Stimulated activated CD8-positive, alpha-beta memory T cell treated with anti-CD3 and anti-CD28 coated beads, Interleukin-2, amount 100 ng/mL, for 48 hours (primary cell): ENCODE results near the gene PDLIM5.
"Not testable (repeated sequence)": the region's sequence is repeated elsewhere in the genome, so short reads cannot be mapped to it uniquely, and the experiment has no call there.

Experiments used
- DNase-seq, 2 donors: peaks; one replicate each; pipeline ENCODE4 v3.0.0-alpha.2; 2020; ENCODE audit warnings: low read depth in 2 of 2

Gene PDLIM5

GRCh38 chr4:94650134-94650495, 198.4 kb downstream of the PDLIM5 start:
- no peak for DNase-seq

GRCh38 chr4:94650690-94651089, 198.9 kb downstream of the PDLIM5 start:
- DNase-seq, result no peak

DNA sequence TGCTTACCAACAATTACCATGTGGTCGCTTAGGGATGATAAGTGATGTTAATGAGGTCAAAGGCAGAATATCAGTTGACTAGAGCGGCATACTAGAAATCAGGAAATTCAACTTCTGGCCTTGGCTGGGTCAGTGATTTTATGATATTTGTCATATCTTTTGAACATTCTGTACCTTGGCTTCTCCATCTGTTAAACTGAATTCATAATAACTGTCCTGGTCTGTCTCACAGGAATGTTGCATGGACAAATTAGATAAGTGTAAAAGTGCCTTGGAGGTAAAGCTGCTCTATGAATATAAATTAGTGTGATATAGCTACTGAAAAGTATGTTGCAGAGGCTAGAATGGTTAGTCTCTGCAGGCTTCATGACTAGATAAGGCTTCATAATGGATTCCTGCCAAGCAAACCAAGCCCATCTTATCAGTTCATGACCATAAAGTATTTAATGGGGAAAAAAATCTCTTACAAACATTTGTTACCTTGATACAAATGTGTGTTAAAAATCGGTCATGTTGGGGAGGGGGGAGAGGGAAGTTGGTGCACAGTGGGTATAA, 201.4 kb downstream of the PDLIM5 start:
- no peak for DNase-seq

DNA sequence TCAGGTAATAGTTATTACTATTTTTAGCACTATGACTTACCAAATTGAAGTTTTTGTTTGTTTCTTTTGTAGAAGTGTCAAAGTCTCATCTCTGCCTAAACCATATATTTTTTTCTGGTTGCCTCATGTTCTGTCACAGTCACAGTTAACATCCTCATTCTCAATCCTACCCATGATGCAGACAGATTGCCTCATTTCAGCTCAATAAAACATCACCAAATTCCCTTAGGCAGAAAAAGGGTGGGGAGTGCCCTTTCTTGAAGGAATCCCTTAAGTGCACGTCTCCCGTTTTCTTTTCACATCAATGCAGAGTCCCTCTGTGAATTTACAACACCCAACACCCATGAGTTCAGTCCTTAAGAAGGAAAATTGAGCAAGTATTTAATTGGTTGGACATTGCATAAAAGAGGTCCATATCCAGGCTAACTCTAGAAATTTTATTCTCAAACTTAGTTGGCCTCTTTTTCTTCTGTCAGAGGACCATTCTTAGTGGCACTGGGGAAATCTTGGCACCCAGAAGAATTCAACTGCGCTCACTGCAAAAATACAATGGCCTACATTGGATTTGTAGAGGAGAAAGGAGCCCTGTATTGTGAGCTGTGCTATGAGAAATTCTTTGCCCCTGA, 202.4 kb downstream of the PDLIM5 start:
- no peak for DNase-seq

DNA sequence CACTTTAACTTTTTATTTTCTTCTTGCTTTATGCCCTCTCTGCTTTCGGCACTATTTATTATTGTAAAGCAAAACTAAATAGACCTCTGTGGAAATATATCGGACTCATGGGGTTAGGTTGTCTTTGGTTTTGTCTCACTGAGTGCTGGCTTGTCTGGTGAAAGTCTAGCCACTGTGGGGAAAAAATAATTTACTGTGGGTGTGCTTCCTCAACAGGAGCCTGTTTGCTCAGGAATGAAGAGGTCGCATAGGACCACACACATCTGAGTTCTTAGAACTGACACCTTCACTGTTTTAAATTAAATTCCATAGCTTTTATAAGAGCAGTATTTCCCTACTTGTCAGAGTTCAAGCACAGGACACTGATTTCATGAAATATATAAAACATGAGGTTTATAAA, 203.0 kb downstream of the PDLIM5 start:
- DNase-seq, result no peak

DNA sequence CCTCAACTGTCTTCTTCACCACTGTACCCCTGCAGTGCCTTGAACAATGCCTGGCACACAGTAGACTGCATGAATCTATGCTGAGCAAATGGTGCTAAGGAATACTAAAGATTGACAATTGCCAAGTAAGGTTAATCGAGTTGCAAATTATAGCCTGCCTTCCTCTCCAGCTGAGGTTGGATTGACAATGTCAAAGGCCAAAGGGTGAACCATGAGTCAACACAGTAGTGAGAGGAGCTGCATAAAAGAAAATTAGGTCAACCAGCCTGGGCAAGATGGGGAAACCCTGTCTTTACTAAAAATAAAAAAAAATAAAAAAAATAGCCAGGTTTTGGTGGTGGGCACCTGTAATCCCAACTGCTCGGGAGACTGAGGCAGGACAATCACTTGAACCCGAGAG, 208.9 kb downstream of the PDLIM5 start:
- DNase-seq, result no peak

DNA sequence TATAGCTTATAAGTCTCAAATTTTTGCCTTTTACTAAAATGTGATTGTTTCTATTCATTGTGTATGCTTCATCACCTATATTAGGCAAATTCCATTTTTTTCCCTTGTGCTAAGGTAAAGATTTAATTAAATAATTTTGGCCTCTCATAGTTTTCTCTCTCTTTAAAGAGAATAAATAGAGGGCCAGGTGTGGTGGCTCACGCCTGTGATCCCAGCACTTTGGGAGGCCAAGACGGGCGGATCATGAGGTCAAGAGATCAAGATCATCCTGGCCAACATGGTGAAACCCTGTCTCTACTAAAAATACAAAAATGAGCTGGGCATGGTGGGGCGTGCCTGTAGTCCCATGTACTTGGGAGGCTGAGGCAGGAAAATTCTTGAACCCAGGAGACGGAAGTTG, 213.3 kb downstream of the PDLIM5 start:
- DNase-seq, result not testable (repeated sequence)

GRCh38 chr4:94665500-94666404, 214.0 kb downstream of the PDLIM5 start:
- DNase-seq, result no peak

DNA sequence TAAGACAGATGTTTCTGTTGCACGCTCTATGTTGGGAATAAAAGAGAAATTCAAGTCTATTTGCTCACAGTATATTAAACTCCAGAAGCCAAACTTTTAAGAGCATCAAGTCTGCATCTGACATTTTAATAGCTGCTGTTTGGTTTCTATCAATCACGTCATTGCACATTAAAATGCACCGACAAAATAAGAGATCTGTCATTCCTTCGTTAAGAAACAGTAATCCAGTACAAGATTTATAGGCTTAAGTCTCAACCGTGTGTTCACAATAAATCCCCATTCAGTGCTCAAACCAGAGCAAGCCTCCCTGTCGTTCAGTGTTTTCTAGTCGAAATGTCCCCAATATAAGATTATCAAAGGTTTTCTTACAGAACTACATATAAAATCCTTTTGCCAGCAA, 217.0 kb downstream of the PDLIM5 start:
- no peak for DNase-seq

DNA sequence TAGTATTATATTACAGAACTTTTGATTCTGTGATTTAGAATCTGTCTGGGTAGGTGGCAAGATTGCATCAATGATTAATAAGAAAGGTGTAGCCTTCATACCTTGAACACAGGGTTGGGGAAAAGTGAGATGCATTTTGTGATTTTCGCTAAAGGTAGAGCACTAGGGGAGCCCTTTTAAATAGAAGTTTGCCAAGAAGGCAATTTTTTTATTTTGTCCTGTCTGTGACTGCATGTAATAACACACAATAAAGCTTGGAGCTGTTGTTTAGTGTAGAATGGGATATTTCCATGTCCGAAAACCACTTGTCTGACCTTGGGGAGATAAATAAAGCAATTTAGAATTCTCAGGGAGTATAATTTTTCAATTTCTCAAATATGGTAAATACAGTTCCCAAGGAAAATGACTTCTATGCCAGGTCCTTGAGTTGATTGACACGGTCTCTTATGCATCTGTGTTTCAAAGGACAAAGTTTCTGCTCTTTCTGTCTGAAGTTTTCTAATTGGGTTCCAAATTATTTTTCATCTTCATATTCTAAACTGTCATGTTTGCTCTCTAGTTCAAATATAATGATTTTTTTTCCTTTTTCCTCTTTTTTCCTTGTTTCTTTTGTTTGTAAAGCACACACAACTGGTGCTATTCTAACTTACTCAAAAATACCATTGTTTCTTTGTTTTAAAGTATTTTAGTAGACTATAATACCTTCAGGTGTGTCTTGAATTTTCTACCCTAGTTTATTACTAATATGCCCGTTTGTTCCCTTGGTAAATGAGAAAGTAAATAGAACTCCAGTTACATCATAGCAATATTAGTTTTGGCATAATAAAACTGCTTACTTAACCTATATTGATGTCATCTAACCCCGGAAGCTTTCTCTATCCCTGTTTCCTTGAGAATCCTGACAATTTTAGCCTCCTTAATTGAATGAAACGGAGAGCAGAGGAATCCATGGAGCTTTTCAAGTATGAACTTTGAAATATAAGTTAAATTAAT, 218.2 kb downstream of the PDLIM5 start:
- no peak for DNase-seq

- no peak for DNase-seq
Observed at GRCh38 chr4:94671113-94671512, 219.4 kb downstream of the PDLIM5 start.

DNA sequence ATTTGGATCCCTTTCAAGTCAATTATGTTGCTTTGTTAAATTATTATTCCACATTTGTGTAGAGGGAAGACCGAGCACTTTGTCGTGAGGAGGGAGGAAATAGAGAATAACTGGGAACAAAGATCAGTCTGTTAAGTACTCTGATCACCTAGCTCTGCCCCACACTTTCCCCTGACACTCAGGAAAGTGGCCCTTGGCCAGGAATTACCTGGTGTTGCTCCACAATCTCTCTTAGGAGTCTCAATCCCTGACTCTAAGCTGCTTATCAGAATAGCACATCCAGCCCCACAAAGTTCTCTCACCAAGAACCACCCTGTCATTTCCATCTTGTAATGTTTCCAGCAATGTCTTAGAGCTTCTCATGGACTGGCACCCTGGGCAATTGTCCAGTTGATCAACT, 222.2 kb downstream of the PDLIM5 start:
- DNase-seq, result no peak

DNA sequence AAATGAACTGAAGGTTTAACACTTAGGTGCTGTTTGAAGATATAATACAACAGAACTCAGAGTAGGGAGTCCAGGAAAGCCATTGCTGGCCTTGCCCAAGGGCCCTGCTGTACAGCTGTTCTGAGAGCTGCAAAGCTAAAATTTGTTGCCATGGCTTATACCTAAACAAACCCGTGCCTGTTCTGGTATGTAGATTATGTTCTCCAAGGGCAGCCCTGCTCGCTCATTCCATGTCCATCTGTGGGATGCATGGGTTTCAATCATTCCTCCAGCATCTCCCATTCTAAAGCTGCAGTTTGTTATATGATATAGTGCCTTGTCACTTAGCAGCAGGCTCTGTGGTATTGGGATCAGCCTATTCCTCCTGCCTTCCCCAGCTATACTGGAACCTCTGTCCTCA, 225.2 kb downstream of the PDLIM5 start:
- DNase-seq, result no peak

DNA sequence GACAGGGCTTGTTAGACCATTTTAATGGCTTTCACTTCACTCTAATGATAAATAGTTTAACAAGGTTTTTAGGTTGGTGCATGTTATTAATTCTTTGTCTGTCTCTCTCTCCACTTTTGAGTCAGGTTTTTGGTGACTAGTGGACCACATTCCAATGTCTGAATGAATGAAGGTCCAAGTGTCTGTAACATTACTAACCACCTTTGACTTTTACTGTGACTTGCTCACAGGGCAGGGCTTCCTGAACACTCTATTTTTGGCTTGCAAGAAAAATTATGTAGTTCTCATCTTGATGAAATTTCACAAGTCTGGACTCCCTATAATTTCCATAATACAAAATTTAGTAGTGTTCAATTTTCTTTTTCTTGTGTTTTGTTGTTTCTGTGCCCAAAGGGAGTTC, 227.2 kb downstream of the PDLIM5 start:
- DNase-seq, result no peak

DNA sequence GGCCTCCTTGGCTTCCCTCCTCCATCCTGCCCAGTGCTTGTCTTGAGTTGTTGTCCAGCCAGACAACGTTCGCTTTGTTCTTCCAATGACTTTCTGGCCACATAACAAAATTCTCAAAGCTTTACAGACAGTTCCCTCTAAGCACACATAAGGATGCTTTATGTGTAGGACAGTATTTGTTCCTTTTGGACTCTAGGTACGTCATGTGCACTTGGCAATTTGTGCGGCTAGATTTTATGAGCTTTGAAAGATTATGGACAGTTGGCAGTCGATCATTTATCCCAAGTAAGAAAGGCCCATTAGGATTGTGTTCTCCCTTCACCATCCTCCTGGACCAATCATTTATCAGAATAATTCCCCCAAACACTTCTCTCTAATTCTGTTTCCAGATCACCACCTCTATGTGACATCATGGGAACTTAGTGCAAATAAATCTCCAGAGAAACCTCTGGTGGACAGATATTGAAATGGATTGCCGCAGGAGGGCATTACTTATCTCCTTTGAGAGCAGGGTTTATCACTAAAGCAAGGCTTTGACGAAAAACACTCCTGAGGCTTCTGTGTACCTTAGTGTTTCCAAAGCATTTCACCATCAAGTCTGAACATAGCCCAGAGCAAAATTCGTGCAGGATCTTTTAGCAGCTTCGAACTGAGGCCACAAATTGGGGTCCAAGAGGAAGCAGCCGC, 228.6 kb downstream of the PDLIM5 start:
- DNase-seq, result no peak

GRCh38 chr4:94686086-94686485, 234.3 kb downstream of the PDLIM5 start:
- no peak for DNase-seq

- no peak for DNase-seq
Observed at GRCh38 chr4:94689155-94689860, 237.6 kb downstream of the PDLIM5 start.

GRCh38 chr4:94690851-94691254, 239.1 kb downstream of the PDLIM5 start:
- no peak for DNase-seq

DNA sequence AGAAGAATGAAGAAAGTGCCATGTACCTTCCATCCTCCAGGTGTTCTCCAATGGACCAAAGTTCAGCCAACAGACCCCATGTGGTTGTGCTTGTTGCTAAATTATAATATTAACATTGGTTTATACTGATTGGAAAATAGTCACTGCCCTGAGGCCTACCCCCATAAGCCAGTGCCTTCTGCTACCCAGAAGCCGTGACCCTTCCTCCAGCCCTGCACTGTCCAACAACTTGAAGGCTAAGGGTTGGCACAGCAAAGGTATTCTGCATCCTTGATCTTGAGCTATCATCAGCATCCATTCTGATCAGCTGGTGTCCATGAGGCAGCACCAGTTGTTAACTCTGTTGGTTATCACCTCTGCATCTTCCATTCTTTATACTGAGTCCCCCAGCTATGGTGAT, 239.8 kb downstream of the PDLIM5 start:
- no peak for DNase-seq

- DNase-seq, result no peak
Observed at GRCh38 chr4:94695384-94695783, 243.6 kb downstream of the PDLIM5 start.

DNA sequence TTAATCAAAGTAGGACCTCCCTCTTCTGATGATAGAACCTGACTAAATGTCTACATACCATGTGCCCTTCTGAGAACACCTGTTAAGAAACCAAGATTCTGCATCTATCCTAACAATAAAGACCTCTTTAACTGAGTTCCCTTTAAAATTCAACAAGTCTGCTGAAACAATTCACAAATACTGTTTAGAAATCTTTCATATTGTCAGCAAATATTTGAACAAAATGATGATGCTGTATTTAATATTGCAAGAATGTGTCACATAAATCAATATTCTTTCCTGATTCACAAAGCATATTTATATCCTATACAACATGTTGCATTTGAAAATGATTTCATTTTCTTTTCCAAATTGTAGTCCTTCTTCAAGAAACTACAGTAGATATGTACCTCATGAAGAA, 246.4 kb downstream of the PDLIM5 start:
- no peak for DNase-seq
